Neutrophil (primary cell): ENCODE data around the gene AHNAK.

Source experiments
- H3K27ac ChIP-seq: fragments of 200-600 bp; sonication (generic); 2 replicates; pipeline ENCODE4 v1.5.1; 2016; ENCODE audit warnings: mild to moderate bottlenecking, moderate library complexity
- H3K27me3 ChIP-seq: fragments of 200-600 bp; sonication (generic); 2 replicates; pipeline ENCODE4 v1.6.0; 2016; ENCODE audit warnings: mild to moderate bottlenecking
- H3K36me3 ChIP-seq: fragments of 200-600 bp; sonication (generic); 2 replicates; pipeline ENCODE4 v1.5.1; 2017
- H3K4me1 ChIP-seq, 2 experiments: fragments of 200-600 bp in 1 of 2; sonication (generic) in 1 of 2; 1 replicate in 1 of 2; 2 replicates in 1 of 2; pipeline versions ENCODE4 v1.5.1 to v1.6.1; 2013 to 2016; ENCODE audit warnings: low read depth in 1 of 2, low read length in 1 of 2, mild to moderate bottlenecking in 1 of 2, moderate library complexity in 1 of 2; ENCODE audit not compliant: control insufficient read depth in 1 of 2, insufficient read depth in 1 of 2
- H3K4me3 ChIP-seq, 2 experiments: fragments of 200-600 bp in 1 of 2; sonication (generic) in 1 of 2; 1 replicate in 1 of 2; 2 replicates in 1 of 2; pipeline ENCODE4 v1.5.1; 2013 to 2016; ENCODE audit warnings: low read depth in 1 of 2, low read length in 1 of 2, mild to moderate bottlenecking in 1 of 2, moderate library complexity in 1 of 2
- H3K9me3 ChIP-seq: fragments of 200-600 bp; sonication (generic); 2 replicates; pipeline ENCODE4 v1.5.1; 2016
- CTCF ChIP-seq: fragments of 200-600 bp; sonication (generic); IDR thresholded peaks from 2 replicates; pipeline ENCODE4 v1.5.1; 2016; ENCODE audit warnings: antibody characterized with exemption

The AHNAK gene

GRCh38 chr11:62399878-62400266 lies 146.7 kb downstream of the AHNAK start:
- no peaks in the 10 kb centered on the region for H3K9me3 ChIP-seq
- H3K36me3 ChIP-seq: no peaks in the 10 kb centered on the region
- no peak for TF ChIP-seq CTCF
- no peak overlapping the region for H3K4me3 ChIP-seq
- H3K27ac ChIP-seq: no peak overlapping the region
- H3K4me1 ChIP-seq: peaks cover 5 to 14% of the 10 kb centered on the region in 2 experiments
- H3K27me3 ChIP-seq: no peaks in the 10 kb centered on the region

GRCh38 chr11:62399172-62399877 lies 147.3 kb downstream of the AHNAK start:
- Histone ChIP-seq H3K27ac (no peak overlapping the region), H3K4me1 (peaks cover 5 to 14% of the 10 kb centered on the region in 2 experiments), H3K27me3 (no peaks in the 10 kb centered on the region), H3K36me3 (no peaks in the 10 kb centered on the region), H3K4me3 (no peak overlapping the region), H3K9me3 (no peaks in the 10 kb centered on the region)
- TF ChIP-seq CTCF: no peak

GRCh38 chr11:62398011-62398994 lies 148.3 kb downstream of the AHNAK start:
- no peaks in the 10 kb centered on the region for H3K27me3 ChIP-seq
- no peak overlapping the region for H3K27ac ChIP-seq
- peaks cover 5 to 14% of the 10 kb centered on the region in 2 experiments for H3K4me1 ChIP-seq
- H3K4me3 ChIP-seq: no peak overlapping the region
- no peak for TF ChIP-seq CTCF
- no peaks in the 10 kb centered on the region for H3K36me3 ChIP-seq
- H3K9me3 ChIP-seq: no peaks in the 10 kb centered on the region

GRCh38 chr11:62395885-62396551 lies 150.6 kb downstream of the AHNAK start:
- H3K27me3 ChIP-seq: no peaks in the 10 kb centered on the region
- peaks cover 12% of the 10 kb centered on the region for H3K36me3 ChIP-seq
- peaks cover 5 to 9% of the 10 kb centered on the region in 2 experiments for H3K4me1 ChIP-seq
- H3K4me3 ChIP-seq: no peak overlapping the region
- H3K27ac ChIP-seq: no peak overlapping the region
- no peaks in the 10 kb centered on the region for H3K9me3 ChIP-seq
- TF ChIP-seq CTCF: no peak

- H3K4me1 ChIP-seq: peaks cover 5 to 9% of the 10 kb centered on the region in 2 experiments
- H3K36me3 ChIP-seq: peaks cover 14% of the 10 kb centered on the region
- H3K27ac ChIP-seq: no peak overlapping the region
- no peak overlapping the region for H3K4me3 ChIP-seq
- no peak for TF ChIP-seq CTCF
- H3K9me3 ChIP-seq: no peaks in the 10 kb centered on the region
- H3K27me3 ChIP-seq: no peaks in the 10 kb centered on the region
These were observed 151.6 kb downstream of the AHNAK start for GRCh38 chr11:62394825-62395538.
